K562 (cell line): ENCODE results near the gene FRRS1L.

Source experiments
- EP300 ChIP-seq: IDR thresholded peaks from 2 replicates; pipeline ENCODE4 v1.6.1; 2012; ENCODE audit warnings: low read length, improper control_type of control experiment
- ESRRA ChIP-seq: fragments of 450-650 bp; IDR thresholded peaks from 2 replicates; pipeline ENCODE4 v1.6.1; 2014; ENCODE audit warnings: low read depth, mild to moderate bottlenecking, moderate library complexity, borderline replicate concordance
- FOS ChIP-seq: IDR thresholded peaks from 3 replicates; pipeline ENCODE4 v1.6.1; 2011; ENCODE audit not compliant: insufficient read length; ENCODE audit errors: extremely low read depth
- GABPA ChIP-seq: fragments of 200-800 bp; sonication (Bioruptor generic); conservative IDR thresholded peaks from 2 replicates; pipeline ENCODE4 v1.6.1; 2016; ENCODE audit warnings: low read depth, missing genetic modification characterization, missing compliant biosample characterization
- IFI16 ChIP-seq: fragments of 250-450 bp; sonication (Bioruptor Pico); IDR thresholded peaks from 2 replicates; pipeline ENCODE4 v2.1.2; 2022; ENCODE audit warnings: mild to moderate bottlenecking, inconsistent platforms
- PRMT5 ChIP-seq: sonication (generic); formaldehyde crosslinking; IDR thresholded peaks from 2 replicates; pipeline ENCODE4 v1.5.0; 2020; ENCODE audit warnings: missing genetic modification reagents
- RNF2 ChIP-seq: sonication (generic); IDR thresholded peaks from 2 replicates; pipeline ENCODE4 v1.6.1; 2016
- ZFP30 ChIP-seq: fragments of 250-450 bp; sonication (Bioruptor Pico); IDR thresholded peaks from 2 replicates; pipeline ENCODE4 v1.8.0; 2022; ENCODE audit warnings: moderate library complexity, mild to moderate bottlenecking, inconsistent platforms, borderline replicate concordance
- ZKSCAN1 ChIP-seq: fragments of 150-350 bp; IDR thresholded peaks from 2 replicates; pipeline ENCODE4 v1.6.1; 2016; ENCODE audit warnings: low read depth, low read length
- TF ChIP-seq, protein P1 (sequence below): sonication (generic); formaldehyde crosslinking; IDR thresholded peaks from 2 replicates; pipeline ENCODE4 v1.8.1; 2023; ENCODE audit warnings: mild to moderate bottlenecking, missing genetic modification reagents, moderate library complexity
- TF ChIP-seq, protein P2 (sequence below): IDR thresholded peaks from 3 replicates; pipeline ENCODE4 v1.6.1; 2011; ENCODE audit warnings: borderline replicate concordance, mild to moderate bottlenecking; ENCODE audit not compliant: insufficient read length, insufficient read depth
- TF ChIP-seq, protein P3 (sequence below), 3 experiments: IDR thresholded peaks in 2 of 3; conservative IDR thresholded peaks in 1 of 3; 2 replicates each; pipeline ENCODE4 v1.5.1; 2011 to 2012; ENCODE audit warnings: low read length in 3 of 3, mild to moderate bottlenecking in 3 of 3, control low read depth in 2 of 3, improper control_type of control experiment in 1 of 3, inconsistent platforms in 1 of 3, low read depth in 1 of 3, mixed read lengths in 1 of 3, moderate library complexity in 1 of 3; ENCODE audit not compliant: insufficient read depth in 2 of 3

DNA sequence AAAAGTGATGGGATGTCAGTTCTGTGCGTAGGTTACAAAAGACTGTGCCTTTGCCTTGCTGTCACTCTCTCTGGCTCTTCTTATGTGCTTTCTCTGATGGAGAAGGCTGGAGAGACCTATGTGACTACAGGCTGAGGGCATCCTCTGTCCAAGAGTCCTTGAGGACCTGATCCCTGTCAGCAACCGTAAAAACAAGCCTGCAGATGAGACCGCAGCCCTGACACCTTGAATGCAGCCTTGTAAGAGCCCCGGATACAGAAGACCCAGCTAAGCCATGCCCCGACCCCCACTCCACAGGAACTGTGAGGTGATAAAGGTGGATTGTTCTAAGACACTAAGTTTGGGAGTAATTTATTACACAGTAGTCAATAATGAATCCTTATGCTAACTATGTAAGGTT lies 32.6 kb upstream of the FRRS1L start:
- TF ChIP-seq, protein P1, sequence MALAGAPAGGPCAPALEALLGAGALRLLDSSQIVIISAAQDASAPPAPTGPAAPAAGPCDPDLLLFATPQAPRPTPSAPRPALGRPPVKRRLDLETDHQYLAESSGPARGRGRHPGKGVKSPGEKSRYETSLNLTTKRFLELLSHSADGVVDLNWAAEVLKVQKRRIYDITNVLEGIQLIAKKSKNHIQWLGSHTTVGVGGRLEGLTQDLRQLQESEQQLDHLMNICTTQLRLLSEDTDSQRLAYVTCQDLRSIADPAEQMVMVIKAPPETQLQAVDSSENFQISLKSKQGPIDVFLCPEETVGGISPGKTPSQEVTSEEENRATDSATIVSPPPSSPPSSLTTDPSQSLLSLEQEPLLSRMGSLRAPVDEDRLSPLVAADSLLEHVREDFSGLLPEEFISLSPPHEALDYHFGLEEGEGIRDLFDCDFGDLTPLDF (CRISPR knock-in tag), result no peak
- TF ChIP-seq IFI16 (no peak), EP300 (no peak), RNF2 (no peak), ZKSCAN1 (no peak), FOS (no peak), PRMT5 (CRISPR knock-in tag) (no peak), ESRRA (no peak), ZFP30 (no peak), GABPA (no peak)
- TF ChIP-seq, protein P2, sequence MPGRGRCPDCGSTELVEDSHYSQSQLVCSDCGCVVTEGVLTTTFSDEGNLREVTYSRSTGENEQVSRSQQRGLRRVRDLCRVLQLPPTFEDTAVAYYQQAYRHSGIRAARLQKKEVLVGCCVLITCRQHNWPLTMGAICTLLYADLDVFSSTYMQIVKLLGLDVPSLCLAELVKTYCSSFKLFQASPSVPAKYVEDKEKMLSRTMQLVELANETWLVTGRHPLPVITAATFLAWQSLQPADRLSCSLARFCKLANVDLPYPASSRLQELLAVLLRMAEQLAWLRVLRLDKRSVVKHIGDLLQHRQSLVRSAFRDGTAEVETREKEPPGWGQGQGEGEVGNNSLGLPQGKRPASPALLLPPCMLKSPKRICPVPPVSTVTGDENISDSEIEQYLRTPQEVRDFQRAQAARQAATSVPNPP, result no peak
- TF ChIP-seq, protein P3, sequence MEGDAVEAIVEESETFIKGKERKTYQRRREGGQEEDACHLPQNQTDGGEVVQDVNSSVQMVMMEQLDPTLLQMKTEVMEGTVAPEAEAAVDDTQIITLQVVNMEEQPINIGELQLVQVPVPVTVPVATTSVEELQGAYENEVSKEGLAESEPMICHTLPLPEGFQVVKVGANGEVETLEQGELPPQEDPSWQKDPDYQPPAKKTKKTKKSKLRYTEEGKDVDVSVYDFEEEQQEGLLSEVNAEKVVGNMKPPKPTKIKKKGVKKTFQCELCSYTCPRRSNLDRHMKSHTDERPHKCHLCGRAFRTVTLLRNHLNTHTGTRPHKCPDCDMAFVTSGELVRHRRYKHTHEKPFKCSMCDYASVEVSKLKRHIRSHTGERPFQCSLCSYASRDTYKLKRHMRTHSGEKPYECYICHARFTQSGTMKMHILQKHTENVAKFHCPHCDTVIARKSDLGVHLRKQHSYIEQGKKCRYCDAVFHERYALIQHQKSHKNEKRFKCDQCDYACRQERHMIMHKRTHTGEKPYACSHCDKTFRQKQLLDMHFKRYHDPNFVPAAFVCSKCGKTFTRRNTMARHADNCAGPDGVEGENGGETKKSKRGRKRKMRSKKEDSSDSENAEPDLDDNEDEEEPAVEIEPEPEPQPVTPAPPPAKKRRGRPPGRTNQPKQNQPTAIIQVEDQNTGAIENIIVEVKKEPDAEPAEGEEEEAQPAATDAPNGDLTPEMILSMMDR (IDR thresholded peaks at IDR 0.05 in 2 of 3, conservative IDR thresholded peaks at IDR 0.05 in 1 of 3; ENCODE audit: insufficient read depth in 2 of 3, low read depth in 1 of 3, low read length in 3 of 3), result no peak
